ENCODE data around the gene VOPP1. TPM values are rescaled to one million over a fixed set of nuclear protein-coding genes. Genes with fewer than 3 reads are reported as not detected.
A peak's percentile ranks its signal among the peaks of the same experiment; 100 is the strongest.

The VOPP1 gene
- total RNA-seq, 1 experiment from 2014 or later = 30.3 TPM

DNA sequence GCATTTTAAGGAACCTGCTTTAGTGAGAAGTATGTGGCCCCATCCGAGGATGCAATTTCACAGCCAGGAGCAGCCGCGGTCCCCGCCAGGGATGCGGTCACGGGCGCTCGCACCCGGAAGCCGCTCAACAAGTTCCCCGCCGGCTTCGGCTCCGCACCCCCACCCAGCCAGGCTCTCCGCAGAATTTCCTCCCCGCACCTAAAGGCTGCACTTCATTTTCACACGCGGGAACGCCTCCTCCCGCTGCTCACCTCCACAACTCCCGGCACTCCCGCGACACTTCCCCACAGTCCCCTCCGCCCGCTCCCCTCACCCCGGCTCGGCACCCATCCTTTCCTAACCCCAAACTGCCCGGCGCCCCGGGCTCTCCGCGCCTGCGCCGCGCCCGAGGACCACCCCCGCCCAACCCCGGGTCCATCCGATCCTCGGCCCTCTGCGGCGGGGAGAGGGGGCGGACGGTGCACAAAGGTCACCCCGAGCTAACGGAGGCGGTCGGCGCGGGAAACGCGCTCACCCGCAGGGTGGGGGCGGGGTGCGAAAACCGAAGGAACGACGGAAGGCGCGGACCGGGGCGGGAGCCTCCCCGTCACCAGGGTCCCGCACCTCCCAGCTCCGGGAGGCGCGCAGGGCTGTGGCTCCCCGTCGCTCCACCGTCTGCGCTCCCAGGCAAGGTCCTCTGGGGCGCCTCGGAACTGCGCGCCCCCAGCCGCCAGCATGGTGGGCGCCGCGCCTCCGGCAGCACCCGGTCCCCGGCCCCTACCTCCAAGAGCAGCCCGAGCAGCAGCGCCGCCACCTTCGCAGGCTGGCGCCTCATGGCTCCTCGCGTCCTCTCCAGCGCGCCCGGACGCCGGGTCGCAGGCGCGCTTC lies 558 bp downstream of the VOPP1 start:
- no TSS peak for BruUV-seq (replicated peaks)
- Histone ChIP-seq H3K9ac (ENCODE audit: low read length) (peak overlapping the region; percentile 74), H3K4me2 (ENCODE audit: low read length) (peak overlapping the region; percentile 72), H3K9me3 (ENCODE audit: control insufficient read depth in 1 of 2, insufficient read depth in 1 of 2, low read depth in 1 of 2, low read length in 2 of 2) (no peaks in the 10 kb centered on the region), H3K4me3 (replicated peaks in 1 of 2; ENCODE audit: low read depth in 1 of 2, low read length in 2 of 2) (peak overlapping the region; percentile 69 to 87), H2AFZ (ENCODE audit: low read depth, low read length, poor library complexity, severe bottlenecking) (no peak overlapping the region), H4K20me1 (ENCODE audit: insufficient read depth) (no peaks in the 10 kb centered on the region; the same call in 1 of the 2 replicates), H3K4me1 (ENCODE audit: control insufficient read depth in 1 of 2, insufficient read depth in 2 of 2, low read length in 2 of 2) (peaks cover 21 to 41% of the 10 kb centered on the region in 2 experiments), H3K27me3 (ENCODE audit: insufficient read depth, low read length) (no peaks in the 10 kb centered on the region), H3K79me2 (ENCODE audit: insufficient read depth, low read length) (peaks cover 38% of the 10 kb centered on the region), H3K9me2 (ENCODE audit: insufficient read depth) (no peaks in the 10 kb centered on the region), H3K36me3 (ENCODE audit: control insufficient read depth in 1 of 2, insufficient read depth in 2 of 2, low read length in 2 of 2) (no peaks in the 10 kb centered on the region), H3K27ac (ENCODE audit: low read depth, low read length) (peak overlapping the region; percentile 65)
- ChIA-PET RAD21 (ENCODE audit: low non-redundant PET in 1 of 2, low total read pairs in 2 of 2, uncharacterized antibody in 2 of 2, unreplicated experiment in 2 of 2) (no interaction called here), POLR2A (no interaction called here), CTCF (interaction anchor here (0.9 kb wide), 1 partner anchor 22 kb away, joined by 3 read pairs; no protein-coding TSS in a partner anchor)
- peak; percentile 59 for ATAC-seq
- TF ChIP-seq, protein P1, sequence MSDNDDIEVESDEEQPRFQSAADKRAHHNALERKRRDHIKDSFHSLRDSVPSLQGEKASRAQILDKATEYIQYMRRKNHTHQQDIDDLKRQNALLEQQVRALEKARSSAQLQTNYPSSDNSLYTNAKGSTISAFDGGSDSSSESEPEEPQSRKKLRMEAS (IDR thresholded peaks at IDR 0.05) = no peak; the same call in 1 of the 2 replicates
- TF ChIP-seq SP1 (IDR thresholded peaks at IDR 0.05; ENCODE audit: low read depth) (no peak), POLR2AphosphoS5 (IDR thresholded peaks at IDR 0.05; ENCODE audit: low read depth, low read length) (no peak), RAD21 (IDR thresholded peaks at IDR 0.05; ENCODE audit: low read depth) (no peak), EGR1 (IDR thresholded peaks at IDR 0.05; ENCODE audit: low read depth) (peak; percentile 66; the same call in 1 of the 2 replicates), SIN3A (IDR thresholded peaks at IDR 0.05; ENCODE audit: low read depth) (no peak), YY1 (IDR thresholded peaks at IDR 0.05; ENCODE audit: extremely low read depth, insufficient replicate concordance, low read depth, low read length) (no peak)
- no peak for DNase-seq (ENCODE audit: low read depth, low spot score)
- intact Hi-C loops (cut with micrococcal nuclease) = loop anchor here (5.0 kb wide), 1 partner anchor 204 kb away; the partner anchor contains the start of gene LANCL2

- Histone ChIP-seq H3K4me3 (replicated peaks in 1 of 2; ENCODE audit: low read depth in 1 of 2, low read length in 2 of 2) (peak overlapping the region; percentile 69 to 87), H3K4me2 (ENCODE audit: low read length) (peak overlapping the region; percentile 72), H3K79me2 (ENCODE audit: insufficient read depth, low read length) (peaks cover 41% of the 10 kb centered on the region), H3K9me3 (ENCODE audit: control insufficient read depth in 1 of 2, insufficient read depth in 1 of 2, low read depth in 1 of 2, low read length in 2 of 2) (no peaks in the 10 kb centered on the region), H3K4me1 (ENCODE audit: control insufficient read depth in 1 of 2, insufficient read depth in 2 of 2, low read length in 2 of 2) (peaks cover 25 to 44% of the 10 kb centered on the region in 2 experiments), H2AFZ (ENCODE audit: low read depth, low read length, poor library complexity, severe bottlenecking) (no peak overlapping the region), H3K9ac (ENCODE audit: low read length) (peak overlapping the region; percentile 74), H4K20me1 (ENCODE audit: insufficient read depth) (no peaks in the 10 kb centered on the region; the same call in 1 of the 2 replicates), H3K27me3 (ENCODE audit: insufficient read depth, low read length) (no peaks in the 10 kb centered on the region), H3K9me2 (ENCODE audit: insufficient read depth) (no peaks in the 10 kb centered on the region), H3K27ac (ENCODE audit: low read depth, low read length) (peak overlapping the region; percentile 65; the same call in 1 of the 2 replicates), H3K36me3 (ENCODE audit: control insufficient read depth in 1 of 2, insufficient read depth in 2 of 2, low read length in 2 of 2) (no peaks in the 10 kb centered on the region)
- ChIA-PET CTCF (interaction anchor here (0.9 kb wide), 1 partner anchor 23 kb away, joined by 3 read pairs; no protein-coding TSS in a partner anchor), POLR2A (no interaction called here), RAD21 (ENCODE audit: low non-redundant PET in 1 of 2, low total read pairs in 2 of 2, uncharacterized antibody in 2 of 2, unreplicated experiment in 2 of 2) (no interaction called here)
- BruUV-seq (replicated peaks) = no TSS peak
- ATAC-seq (no peak), DNase-seq (ENCODE audit: low read depth, low spot score) (no peak)
- intact Hi-C loops (cut with micrococcal nuclease) = loop anchor here (5.0 kb wide), 1 partner anchor 204 kb away; the partner anchor contains the start of gene LANCL2
- TF ChIP-seq FOSL1 (IDR thresholded peaks at IDR 0.05; ENCODE audit: low read depth) = peak; percentile 57
- TF ChIP-seq, protein P1 (IDR thresholded peaks at IDR 0.05) = no peak
Measured at GRCh38 chr7:55570939-55571338, 1.4 kb downstream of the VOPP1 start.

Data from HCT116 (cell line).